Stimulated activated CD4-positive, alpha-beta T cell treated with anti-CD3 and anti-CD28 coated beads, Interleukin-15, amount 100 ng/mL, for 48 hours (primary cell): ENCODE results near the gene PTPN23.
A peak's percentile ranks its signal among the peaks of the same experiment; 100 is the strongest.

Source experiments
- DNase-seq, 2 donors: peaks; one replicate each; pipeline ENCODE4 v3.0.0-alpha.2; 2020; ENCODE audit warnings: low read depth in 2 of 2

PTPN23 gene

DNA sequence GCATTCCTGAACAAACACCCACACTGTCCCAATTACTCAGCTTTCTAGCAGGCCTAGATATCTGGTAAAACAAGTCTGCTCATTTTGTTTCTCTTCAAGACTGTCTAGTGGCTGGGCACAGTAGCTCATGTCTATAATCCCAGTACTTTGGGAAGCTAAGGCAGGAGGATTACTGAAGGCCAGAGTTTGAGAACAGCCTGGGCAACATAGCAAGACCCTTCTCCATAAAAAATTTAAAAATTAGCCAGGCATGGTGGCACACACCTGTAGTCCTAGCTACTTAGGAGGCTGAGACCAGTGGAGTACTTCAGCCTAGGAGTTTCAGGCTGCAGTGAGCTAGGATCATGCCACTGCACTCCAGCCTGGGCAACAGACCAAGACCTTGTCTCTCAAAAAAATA lies 6.2 kb upstream of the PTPN23 start:
- no peak for DNase-seq

DNA sequence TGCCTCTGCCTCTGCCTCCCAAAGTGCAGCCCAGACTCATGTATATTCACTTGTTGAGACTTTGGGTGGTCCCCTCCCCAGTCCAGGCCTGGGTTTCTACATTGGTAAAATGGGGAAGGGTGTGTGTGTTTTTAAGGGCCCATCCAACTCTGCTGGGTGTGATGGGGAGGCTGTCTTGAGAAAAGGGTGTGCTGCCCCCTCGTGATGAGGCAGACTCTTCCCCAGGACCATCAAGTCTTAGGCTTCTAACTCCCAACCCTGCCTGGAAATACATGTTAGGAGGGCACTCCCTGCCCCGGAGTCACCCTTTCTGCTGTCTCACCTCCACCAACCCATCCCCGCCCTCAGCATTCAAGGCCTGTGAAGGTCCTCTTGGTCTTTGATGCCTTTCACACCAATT lies 4.4 kb upstream of the PTPN23 start:
- DNase-seq: no peak

DNA sequence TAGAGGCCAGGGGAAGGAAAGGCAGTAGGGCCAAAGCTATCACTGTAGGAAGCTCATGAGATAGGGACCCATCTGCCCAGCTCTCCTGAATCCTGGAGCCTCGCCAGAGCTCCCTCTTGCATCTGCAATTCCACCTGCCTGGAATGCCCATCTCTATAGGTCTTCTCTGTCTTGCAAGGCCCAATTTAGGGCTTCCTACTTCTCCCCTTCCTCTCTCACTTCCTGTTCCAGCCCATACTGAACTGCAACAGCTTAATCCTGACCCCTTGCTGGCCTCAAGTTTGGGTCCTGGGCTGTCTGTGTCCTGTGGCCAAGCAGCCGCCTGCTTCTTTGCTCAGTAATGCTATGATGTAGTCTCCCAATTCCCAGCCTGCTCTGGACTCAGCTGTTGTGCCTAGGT lies 3.6 kb upstream of the PTPN23 start:
- no peak for DNase-seq

DNA sequence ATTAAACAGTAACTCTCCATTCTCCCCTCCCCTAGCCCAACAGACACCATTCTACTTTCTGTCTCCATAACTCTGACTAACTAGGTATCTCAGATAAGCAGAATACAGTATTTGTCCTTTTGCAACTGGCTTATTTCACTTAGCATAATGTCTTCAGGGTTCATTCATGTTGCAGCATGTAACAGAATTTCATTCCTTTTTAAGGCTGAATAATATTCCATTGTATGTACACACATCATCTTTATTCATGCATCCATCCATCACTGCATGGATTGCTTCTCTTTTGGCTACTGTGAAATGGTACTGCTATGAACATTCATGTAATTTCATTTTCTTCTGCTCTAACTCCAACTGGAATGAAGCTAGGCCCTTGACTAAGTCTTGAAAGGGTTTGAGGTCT lies 2.0 kb upstream of the PTPN23 start:
- no peak for DNase-seq

DNA sequence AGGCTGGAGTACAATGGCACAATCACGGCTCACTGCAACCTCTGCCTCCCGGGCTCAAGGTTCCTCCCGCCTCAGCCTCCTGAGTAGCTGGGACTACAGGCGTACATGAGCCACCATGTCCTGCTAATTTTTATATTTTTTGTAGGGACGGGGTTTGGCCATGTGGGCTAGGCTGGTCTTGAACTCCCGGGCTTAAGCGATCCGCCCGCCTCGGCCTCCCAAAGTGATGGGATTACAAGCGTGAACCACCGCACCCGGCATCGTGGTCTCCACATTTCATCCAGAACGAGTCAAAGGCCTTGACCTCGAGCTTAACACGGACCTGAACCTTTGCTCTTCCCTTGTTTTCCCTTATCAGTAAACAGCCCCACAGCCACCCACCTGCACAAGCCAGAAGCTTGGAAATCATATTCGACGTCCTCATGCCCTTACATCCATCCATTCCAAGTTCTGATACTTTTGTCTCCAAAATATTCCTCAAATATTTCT lies 1.4 kb upstream of the PTPN23 start:
- no peak for DNase-seq

DNA sequence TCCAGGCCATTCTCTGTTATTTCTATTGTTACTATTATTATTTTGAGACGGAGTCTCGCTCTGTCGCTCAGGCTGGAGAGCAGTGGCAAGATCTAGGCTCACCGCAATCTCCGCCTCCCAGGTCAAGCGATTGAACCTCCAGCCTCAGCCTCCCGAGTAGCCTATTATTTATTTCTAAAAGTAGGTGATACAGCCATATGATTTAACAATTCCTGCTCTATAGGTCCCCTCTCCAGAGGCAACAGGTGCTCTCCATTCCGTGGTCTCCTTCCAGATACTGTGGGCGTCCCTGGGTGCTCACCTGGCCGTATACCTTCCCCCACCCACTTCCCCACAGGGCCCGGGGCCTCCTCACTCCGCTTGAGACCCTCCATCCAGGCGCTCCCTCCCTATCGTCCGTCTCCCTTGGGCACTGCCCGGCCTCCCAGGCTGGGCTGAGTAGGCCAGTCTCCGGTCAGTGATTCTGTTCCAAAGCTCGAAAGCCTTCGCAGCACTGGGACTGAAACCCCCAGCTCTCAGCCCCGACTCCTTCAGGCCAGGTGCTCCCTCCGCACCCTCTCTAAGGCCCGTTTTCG lies 708 bp upstream of the PTPN23 start:
- no peak for DNase-seq

DNA sequence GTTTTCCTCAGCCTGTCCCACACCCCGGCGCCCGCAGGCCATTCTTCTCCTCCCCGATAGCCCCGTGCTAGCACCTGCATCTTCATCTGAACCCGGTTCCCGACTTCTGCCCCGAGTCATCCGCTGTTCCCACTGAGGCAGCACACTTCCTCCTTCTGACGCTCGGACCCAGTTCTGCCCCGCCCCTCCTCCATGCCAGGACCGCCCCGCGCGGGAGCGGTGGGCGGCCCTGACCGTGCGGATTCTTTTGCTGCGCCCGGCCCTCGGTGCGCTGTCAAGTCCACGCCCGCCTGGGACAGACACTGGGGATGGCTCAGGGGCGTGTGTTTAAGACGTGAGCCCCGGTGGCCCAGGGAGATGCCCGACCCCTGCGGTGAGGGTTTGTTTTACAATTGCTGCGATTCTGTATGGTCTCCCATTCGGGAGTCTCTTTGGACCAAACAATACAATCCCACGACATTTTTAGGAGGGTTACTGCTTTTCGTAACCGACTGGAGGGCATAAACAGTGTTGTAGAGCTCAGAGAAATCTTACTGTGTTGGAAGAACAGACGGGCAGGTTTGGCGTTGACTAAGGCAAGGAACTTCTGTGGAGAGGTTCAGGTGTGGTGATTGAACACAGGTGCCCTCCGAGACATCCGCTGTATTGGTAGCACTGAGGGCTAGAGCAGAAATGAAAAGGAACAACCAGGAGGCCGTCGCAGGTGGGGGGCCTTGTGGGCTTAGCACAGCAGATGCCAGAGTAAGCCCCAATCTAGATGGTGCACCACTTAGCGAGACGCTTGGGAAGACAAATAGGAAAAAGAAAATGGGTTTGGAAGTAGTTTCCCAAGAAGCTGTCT lies 716 bp downstream of the PTPN23 start:
- peak; percentile 62 to 77 for DNase-seq

DNA sequence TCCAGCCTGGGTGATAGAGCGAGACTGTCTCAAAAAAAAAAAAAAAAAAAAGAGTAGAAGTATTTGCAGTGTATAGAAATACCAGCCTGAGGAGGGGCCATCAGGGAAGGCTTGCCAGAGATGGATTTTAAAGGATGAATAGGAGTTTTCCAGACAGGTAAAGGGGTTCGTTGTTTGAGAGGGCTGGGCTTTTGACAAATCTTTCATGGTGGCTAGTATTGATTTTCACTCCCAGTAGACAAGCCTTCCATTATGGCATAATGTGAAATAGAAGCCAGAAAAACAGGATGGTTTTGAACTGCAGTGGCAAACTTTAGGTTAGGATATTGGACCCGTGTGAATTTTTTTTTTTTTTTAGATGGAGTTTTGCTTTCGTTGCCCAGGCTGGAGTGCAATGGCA lies 3.6 kb downstream of the PTPN23 start:
- no peak for DNase-seq

DNA sequence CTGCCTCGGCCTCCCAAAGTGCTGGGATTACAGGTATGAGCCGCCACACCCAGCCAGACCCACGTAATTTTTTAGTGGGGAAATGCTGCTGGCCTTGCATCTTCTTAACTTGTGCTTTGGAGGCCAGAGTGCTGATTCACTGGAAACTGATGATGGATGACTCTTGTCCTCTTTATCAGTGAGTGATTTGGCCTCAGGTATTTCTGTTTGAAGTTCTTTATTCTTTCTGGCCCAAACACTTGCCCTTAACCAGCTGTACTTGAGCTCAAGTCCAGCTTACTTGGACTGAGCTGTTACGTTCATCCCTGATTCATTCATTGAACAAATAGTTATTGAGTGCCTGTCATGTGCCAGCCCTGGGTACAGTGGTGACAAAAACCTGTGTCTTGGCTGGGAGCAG lies 4.2 kb downstream of the PTPN23 start:
- DNase-seq: no peak

DNA sequence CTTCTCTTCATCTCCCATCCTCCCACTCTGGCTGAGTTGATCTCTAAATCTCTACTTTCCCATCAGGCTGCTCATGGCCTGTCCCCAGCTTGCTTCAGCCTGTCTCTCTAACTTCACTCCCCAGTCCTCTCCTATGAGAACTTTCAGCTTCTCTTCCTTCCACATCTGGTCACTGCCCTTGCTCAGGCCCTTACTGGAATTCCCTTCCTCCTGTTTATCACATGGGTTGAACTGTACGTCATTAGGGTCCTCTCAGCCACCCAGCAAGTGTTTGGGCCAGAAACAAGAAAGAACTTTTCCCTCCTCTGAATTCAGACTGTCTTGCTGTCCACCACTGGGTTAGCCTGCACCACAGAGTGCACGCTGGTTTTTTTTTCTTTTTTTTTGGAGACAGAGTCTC lies 5.0 kb downstream of the PTPN23 start:
- no peak for DNase-seq

DNA sequence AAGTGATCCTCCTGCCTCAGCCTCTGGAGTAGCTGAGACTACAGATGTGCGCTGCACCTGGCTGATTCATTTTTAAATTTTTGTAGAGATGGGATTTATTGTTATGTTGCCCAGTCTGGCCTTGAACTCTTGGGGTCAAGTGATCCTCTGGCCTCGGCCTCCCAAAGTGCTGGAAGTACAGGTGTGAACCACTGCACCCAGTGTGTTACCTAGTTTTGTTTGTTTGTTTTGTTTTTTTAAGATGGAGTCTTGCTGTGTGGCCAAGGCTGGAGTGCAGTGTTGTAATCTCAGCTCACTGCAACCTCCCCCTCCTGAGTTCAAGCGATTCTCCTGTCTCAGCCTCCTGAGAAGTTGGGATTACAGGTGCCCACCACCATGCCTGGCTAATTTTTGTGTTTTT lies 12.1 kb downstream of the PTPN23 start:
- DNase-seq: no peak

DNA sequence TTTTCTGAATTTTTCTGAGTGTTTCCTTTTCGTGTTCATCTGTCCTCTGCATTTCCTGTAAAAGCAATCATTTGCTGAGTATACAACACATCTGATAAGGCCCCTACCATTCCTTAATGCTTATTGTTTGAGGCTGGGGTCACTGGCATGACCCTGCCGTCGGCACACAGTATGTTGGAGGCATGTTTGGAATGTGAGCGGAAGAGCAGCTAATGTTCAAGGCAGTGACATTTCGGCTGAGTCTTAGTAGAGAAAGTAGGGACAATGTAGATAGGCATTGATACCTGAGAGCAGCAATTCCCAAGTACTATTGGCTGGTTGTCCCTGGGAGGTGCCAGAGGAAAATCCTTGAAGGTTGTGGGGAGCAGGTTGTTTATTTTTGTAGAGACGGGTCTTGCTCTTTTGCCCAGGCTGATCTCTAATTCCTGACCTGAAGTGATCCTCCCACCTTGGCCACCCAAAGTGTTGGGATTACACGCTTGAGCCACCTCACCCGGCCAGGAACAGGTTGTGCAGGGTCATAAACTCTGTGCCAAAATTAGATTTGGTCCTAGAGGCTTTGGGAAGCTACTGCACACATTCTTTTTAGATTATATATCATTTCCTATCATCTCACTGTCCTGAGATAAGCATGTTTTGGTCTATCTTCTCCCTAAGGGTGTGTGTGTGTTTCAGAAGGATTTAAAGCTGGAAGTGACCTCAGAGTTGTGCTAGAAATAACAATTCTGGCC lies 13.5 kb downstream of the PTPN23 start:
- no peak for DNase-seq

DNA sequence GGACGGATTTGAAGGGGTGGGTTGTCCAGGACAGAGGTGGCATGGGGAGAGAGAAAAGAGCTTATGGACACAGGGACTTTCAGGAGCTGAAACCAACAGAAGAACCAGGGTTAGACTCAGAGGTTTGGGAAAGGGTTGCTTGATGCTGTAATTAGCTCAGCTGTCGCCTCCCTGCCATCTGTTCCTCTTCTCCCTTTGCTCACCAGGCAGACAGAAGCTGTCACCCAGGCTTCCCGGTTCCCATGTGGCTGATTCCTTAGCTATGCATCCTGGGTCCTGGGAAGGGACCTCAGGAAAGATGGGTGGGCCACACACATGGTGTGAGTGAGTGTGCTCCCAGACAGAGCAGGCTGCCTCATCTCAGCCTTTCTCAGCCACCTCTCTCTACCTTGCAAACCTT lies 14.1 kb downstream of the PTPN23 start:
- DNase-seq: no peak

DNA sequence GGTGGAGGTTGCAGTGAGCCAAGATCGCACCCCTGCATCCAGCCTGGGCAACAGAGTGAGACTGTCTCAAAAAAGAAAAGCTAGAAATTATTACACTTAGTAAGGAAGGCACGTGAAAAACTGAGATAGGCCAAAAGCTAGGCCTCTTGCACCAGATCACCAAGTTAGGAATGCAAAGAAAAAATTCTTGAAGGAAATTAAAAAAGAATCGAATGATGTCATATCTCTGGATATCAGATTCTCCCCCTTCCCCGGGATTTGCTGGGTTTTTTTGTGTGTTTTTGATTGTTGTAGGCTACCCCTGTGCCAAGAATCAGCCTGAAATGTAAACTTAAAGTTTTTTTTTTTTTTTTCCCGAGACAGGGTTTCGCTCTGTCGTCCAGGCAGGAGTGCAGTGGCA lies 17.4 kb downstream of the PTPN23 start:
- DNase-seq: no peak

DNA sequence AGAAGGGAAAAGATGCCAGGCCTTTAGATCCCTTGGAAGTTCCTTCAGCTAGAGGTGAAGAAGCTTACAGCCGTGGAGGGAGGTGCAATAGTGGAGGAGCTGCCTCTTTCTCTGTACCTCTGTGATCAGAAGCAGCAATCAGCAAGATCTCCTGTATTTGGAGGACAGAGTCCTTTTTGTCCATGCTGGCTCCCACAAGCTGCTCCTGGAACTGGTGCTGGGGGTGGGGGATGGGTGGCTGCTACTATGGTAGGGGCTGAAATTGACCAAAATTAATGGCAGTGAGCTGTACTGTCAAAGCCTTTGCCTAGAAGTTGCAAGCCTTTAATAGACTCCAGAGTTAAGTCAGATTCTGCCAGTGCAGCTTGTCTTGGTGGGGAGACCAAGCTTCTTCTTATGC lies 18.2 kb downstream of the PTPN23 start:
- DNase-seq: no peak

DNA sequence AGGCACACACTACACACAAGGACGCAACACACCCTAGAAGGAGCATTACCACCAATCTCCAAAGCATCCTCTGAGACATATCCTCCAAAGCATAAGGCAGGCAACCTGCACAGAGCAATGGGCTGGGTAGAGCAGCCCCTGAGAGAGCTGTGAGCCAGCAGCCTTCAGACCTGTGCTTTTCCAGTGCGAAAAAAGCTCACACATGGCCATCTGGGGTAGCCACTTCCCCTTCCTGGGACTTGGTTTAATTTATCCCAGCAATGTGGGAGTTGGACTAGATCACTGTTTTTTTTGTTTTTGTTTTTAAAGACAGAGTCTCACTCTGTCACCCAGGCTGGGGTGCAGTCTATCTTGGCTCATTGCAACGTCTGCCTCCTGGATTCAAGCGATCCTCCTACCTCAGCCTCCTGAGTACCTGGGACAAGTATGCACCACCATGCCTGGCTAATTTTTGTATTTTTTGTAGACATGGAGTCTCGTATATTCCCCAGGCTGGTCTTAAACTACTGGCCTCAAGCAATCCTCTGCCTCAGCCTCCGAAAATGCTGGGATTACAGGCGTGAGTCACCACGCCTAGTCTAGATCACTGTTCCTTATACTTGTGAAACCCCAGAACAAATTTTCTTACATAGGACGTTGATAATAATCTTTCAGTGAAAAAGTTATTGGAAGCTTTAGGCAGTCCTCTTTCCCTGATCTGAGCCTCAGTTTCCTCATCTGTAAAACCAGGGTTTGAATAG lies 18.9 kb downstream of the PTPN23 start:
- no peak for DNase-seq

DNA sequence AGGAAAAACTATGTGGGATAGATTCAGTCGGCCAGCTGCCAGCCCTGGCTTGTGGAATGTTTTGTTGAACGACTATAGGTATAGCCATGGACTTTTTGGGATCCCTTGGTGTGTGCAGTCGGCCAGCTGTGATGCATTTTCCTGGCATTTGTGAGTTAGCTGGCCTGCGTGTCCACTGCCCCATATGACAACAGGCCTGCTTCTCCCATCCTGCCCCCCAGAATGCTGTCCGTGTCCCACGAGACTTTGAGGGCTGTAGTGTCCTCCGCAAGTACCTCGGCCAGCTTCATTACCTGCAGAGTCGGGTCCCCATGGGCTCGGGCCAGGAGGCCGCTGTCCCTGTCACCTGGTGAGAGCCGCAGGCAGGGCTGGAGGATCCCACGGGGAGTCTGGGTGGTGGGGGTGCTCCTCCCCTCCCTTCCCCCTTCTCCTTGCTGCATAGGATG lies 23.6 kb downstream of the PTPN23 start:
- DNase-seq: no peak

DNA sequence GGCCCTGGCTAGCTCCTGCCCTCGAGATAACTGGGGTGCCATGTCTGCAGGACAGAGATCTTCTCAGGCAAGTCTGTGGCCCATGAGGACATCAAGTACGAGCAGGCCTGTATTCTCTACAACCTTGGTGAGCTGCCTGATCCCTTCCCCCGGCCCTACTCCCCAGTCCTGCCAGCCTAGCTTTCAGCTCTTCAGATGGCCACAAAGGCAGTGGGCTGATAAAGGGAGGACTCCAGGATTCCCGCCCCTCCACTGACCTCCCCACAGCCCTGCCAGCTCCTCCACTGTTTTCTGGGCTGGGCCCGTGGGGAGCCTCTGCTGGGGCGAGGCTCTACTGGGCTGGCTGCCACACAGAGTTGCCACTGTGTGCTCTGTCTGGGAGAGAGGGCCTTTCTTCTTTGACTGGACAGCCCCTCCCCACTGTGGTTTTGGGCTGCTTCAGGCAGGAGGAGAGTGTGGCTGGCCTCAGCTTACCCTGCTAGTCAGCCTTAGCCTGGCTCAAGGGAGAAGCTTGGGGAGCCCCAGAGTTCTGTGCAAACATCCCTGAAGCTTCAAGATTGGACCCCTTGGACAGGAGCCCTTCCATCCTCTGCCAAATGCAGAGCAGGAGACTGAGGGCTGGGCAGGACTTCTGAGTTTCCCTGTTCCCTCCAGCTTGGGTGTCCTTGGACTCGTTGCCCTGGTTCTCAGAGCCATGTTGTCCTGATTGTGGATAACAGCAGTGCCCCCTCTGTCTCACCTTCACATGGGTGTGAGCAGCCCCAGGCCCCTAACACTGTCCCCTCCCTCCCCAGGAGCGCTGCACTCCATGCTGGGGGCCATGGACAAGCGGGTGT lies 24.4 kb downstream of the PTPN23 start:
- DNase-seq: no peak

DNA sequence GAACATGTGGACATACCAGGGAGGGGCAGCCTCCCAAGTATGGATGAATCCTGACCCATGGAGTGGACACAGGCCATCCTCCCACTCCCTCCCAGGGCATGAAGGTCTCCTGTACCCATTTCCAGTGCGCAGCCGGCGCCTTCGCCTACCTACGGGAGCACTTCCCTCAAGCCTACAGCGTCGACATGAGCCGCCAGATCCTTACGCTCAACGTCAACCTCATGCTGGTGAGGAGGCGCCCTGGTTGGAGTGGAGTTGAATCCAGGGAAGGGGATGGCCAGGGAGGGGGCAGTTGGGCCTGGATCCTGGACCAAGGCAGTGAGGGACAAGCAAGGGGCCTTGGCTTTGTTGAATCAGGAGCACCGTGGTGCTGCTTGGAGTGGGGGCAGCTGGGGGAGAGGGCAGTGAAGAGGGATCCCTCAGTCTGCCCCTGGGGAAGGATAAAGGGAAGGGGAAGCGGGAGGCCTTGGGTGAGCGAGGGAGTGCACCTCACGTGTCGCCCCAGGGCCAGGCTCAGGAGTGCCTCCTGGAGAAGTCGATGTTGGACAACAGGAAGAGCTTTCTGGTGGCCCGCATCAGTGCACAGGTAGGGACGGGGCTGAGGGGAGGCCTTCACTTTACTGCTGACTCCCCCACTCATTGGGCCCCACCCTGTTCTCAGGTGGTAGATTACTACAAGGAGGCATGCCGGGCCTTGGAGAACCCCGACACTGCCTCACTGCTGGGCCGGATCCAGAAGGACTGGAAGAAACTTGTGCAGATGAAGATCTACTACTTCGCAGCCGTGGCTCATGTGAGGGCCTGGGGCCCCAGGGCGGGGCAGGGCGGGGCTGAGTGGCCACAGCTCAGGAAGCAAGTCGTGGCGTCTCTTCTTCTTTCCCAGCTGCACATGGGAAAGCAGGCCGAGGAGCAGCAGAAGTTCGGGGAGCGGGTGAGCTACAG lies 25.3 kb downstream of the PTPN23 start:
- no peak for DNase-seq

DNA sequence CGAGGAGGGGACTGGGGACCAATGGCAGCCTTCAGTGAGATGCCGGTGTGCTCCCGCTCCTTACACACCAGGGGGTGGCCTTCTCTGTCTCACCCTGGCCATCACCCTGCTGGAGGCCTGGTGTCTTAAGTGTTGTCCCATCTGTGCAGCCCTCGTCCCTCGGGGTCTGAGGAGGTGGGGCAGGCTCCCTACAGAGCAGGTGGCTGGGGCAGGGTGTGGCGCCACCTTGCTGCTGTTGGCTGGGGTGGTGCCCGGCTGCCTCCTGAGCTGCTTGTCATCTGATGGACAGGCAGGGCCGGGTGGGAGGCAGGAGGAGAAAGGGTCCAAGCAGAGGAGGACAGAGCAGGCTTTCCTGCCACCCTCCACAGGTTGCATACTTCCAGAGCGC lies 25.9 kb downstream of the PTPN23 start:
- DNase-seq: no peak
